Testis (tissue), 2 donors: ENCODE results near the gene PIAS4.

Experiments
- POLR2A ChIP-seq: fragments of 450-650 bp; IDR thresholded peaks from one replicate; pipeline ENCODE4 v1.6.1; 2017; ENCODE audit warnings: antibody characterized with exemption, mild to moderate bottlenecking, moderate library complexity
- TF ChIP-seq, protein P1 (sequence below), 3 experiments: fragments of 450-650 bp in 2 of 3; fragments of 200-600 bp in 1 of 3; sonication (generic) in 1 of 3; IDR thresholded peaks; one replicate each; pipeline ENCODE4 v1.5.1; 2016 to 2019; ENCODE audit warnings: antibody characterized with exemption in 3 of 3, mild to moderate bottlenecking in 2 of 3, moderate library complexity in 1 of 3

GRCh38 chr19:3963458-3964255 lies 43.9 kb upstream of the PIAS4 start:
- TF ChIP-seq, protein P1, sequence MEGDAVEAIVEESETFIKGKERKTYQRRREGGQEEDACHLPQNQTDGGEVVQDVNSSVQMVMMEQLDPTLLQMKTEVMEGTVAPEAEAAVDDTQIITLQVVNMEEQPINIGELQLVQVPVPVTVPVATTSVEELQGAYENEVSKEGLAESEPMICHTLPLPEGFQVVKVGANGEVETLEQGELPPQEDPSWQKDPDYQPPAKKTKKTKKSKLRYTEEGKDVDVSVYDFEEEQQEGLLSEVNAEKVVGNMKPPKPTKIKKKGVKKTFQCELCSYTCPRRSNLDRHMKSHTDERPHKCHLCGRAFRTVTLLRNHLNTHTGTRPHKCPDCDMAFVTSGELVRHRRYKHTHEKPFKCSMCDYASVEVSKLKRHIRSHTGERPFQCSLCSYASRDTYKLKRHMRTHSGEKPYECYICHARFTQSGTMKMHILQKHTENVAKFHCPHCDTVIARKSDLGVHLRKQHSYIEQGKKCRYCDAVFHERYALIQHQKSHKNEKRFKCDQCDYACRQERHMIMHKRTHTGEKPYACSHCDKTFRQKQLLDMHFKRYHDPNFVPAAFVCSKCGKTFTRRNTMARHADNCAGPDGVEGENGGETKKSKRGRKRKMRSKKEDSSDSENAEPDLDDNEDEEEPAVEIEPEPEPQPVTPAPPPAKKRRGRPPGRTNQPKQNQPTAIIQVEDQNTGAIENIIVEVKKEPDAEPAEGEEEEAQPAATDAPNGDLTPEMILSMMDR (IDR thresholded peaks at IDR 0.05) = no peak
- no peak for TF ChIP-seq POLR2A
